HG02870 (cell line): Measurements from ENCODE around the gene PJA2.

Experiments used
- ATAC-seq: cut with Tn5 transposase; IDR thresholded peaks from one replicate; pipeline ENCODE4 v1.9.1; 2021; ENCODE audit warnings: mild to moderate bottlenecking, moderate library complexity; ENCODE audit not compliant: unreplicated experiment

PJA2 gene

DNA sequence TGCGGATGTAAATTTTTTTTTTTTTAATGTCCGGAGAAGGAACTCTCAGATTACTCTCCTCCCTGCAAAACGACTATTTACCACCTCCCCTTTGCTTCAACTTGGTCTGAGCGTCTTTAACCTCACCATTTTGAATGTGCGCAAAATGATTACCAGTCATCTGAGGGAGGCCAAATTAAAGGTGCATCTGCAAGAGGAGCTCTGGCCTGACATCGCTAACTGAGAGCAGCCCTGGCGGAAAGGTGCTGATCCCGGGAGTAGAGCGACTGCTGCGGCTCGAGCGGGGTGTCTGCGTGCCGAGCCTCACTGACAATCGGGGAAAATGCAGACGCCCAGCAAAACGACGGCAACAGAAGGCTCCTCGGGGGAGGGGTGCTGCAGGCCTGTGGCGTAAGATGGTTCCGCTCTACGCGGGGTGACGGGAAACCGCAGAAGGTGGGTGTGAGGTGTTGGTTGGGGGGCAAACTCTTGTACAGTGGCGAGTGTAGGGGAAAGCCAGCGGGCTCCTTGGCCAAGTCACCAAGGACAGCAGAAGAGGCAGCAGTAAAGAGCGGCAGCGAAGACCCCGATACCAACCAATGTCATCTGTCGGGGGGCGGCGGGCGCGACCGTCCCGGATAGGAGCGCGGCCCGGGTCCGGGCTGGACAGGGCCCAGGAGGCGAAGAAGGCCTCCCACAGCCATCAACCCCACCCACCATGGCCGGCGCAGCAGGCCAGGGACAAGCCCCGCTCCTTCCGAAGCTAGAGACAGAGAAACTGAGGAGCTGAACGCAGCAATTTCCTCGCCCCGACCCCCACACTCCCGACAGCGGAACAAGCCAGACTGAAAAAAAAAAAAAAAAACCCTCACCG, 557 bp downstream of the PJA2 start:
- ATAC-seq: peak; percentile 15

GRCh38 chr5:109407913-109408312, 1.9 kb downstream of the PJA2 start:
- ATAC-seq: no peak

DNA sequence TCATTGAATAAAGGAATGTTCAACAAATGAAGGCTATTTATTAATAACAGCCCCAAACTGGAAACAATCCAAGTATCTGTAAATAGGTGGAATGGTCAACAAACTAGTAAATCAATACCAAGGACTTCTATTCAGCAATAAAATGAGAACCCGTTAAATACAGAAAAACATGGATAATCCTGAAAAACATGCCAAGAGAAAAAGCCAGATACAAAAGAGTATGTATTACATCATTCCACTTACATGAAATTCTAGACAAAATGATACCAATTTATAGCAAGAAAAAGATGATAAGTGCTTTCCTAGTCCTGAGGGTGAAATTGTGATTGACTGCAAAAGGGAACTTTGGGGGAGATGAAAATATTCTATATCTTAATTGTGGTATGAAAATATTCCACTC, 3.1 kb downstream of the PJA2 start:
- ATAC-seq: no peak

DNA sequence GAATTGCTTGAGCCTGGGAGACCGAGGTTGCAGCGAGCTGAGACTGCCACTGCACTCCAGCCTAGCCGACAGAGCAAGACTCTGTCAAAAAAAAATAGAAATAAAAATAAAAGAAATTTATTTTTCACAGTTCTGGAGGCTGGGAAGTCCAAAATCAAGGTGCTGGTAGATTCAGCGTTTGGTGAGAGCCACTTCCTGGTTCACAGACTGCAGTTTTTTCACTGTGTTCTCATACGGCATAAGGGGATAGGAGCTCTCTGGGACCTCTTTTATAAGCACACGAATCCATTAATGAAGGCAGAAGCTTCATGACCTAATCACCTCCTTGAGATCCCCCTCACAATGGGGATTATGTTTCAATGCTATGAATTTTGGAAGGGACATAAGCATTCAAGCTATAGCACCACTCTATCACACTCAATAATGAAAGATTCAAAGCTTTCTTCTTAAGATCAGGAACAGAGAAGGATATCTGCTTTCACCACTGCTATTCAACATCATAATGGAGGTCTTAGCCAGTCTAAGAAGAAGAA, 5.3 kb downstream of the PJA2 start:
- no peak for ATAC-seq

DNA sequence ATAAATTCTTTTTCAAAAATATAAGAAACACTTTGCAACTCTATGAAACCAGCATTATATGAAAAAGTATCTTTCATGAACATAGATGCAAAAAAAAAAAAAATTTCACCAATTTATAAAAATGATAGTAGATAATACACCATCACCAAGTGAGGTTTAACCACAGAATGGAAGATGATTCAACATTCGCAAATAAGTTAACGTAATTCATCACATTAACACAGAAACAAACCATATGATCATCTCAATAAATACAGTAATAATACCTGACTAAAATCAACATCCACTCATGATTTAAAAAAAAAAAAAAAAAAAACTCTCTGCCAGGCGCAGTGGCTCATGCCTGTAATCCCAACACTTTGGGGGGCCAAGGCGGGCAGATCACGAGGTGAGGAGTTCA, 6.3 kb downstream of the PJA2 start:
- no peak for ATAC-seq

DNA sequence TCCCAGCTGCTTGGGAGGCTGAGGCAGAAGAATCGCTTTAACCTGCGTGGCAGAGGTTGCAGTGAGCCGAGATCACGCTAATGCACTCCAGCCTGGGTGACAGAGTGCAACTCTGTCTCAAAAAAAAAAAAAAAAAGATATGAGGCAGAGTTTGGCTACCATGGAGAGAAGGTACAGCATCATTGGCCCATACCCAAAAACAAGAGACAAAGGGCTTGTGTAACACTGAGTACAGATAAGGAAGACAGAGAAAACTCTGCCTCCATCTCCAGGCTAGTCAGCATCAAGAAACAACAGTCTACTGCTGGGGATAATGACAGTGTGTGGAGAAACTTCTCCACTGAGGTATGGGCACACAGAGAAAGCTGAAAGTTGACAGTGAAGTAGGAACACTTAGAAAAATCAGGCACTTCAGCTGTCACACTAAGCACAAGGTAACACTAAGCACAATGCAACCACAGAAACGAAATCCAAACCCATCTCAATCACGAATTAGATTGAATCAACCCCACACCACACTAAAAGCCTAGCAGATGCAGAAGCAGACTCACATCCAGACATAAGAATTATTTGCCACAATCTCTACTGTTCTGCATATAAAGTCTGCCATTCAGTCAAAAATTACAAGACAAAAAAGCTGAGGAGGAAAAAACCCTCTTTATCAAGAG, 10.5 kb downstream of the PJA2 start:
- no peak for ATAC-seq

DNA sequence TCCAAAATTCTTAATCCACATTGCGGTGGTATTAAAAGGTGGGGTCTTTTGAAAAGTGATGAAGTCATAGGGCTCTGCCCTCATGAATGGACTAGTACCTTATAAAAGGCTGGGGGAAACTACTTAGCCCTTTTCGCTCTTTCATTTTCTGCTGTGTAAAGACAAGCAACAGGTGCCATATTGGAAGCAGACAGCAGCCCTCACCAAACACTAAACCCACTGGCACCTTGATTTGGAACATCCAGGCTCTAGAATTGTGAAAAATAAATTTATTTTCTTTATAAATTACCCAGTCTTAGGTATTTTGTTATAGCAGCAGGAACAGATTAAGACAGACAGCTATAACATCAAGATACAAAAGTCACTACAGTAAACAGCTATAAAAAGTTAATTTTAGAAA, 12.8 kb downstream of the PJA2 start:
- ATAC-seq: no peak

GRCh38 chr5:109394806-109395205, 15.0 kb downstream of the PJA2 start:
- no peak for ATAC-seq

DNA sequence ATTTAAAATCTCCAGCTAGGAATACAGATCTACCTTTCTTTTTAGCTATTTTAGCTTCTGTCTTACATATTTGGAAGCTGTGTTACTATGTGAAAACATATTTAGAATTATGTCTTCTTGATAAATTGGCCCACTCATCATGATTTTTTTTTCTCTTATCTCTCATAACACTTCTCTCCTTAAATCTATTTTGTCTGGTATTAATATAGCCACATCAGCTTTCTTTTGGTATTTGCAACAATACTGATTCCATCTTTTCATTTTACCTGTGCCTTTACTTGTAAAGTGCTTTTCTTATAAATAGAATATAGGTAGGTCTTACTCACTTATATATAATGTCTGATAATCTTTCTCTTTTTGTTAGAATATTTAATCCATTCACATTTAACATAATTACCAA, 19.6 kb downstream of the PJA2 start:
- ATAC-seq: no peak

- no peak for ATAC-seq
Observed at GRCh38 chr5:109388407-109388806, 21.4 kb downstream of the PJA2 start.

DNA sequence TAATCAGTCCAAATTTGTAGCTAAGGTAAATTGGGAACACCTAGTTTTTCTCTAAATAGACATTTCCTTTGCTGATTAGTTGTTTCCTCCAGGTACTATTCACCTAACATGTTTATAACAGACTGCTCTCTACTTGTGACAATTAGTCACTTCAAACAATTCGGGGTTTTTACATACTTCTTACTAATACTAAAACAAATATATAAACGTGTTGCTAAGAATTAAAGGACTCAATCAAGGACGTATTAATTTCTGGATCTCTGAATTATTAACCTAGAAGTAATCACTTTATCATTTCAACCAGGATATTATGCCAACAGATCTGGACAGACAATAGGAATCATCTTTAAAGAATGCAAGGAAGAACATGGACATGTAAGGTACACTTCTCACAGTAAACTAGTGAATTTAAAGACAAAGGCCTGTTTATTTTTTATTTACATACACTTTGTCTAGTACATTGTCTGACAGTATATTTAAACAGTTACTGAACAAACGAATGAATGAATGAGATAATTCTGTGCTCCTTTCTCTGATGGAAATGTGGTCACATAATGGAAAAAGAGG, 22.3 kb downstream of the PJA2 start:
- no peak for ATAC-seq

DNA sequence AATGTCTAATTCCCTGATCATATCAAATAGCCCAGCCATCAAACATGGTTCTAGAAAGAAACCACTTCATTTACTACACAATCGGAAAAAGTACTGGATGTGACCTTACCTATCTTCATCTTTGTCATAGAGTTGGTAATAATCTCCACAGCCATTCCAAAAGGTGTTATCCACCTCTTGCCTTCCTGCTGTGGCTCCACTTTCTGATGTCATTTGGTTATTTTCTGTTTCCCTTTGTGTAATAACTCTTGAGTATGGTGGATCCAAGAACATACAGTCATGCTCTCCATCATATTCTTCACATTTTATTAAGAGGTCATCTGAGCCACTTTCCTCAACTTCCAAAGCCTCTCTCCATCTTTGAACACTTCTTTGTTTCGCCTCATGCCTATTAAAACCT, 31.7 kb downstream of the PJA2 start:
- no peak for ATAC-seq

DNA sequence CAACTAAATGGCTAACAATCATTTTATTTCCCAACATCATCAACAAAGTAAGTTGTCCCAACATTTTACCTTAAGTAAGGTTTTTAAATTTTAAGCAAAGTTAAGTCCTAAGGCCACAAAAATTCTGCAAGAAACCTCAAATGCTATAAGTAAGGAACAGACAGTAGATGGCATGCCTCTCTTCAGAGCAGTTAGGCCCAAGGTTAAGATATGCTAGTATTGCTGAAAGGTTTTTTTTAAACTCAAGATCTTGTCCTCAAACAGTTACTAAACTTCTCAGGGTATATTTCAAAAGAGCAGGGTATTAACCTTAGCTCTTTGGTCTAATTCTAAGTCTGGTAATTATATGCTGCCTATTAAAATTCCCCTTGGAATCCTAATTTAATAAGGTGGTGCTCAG, 35.1 kb downstream of the PJA2 start:
- no peak for ATAC-seq

GRCh38 chr5:109373932-109374331, 35.8 kb downstream of the PJA2 start:
- no peak for ATAC-seq

DNA sequence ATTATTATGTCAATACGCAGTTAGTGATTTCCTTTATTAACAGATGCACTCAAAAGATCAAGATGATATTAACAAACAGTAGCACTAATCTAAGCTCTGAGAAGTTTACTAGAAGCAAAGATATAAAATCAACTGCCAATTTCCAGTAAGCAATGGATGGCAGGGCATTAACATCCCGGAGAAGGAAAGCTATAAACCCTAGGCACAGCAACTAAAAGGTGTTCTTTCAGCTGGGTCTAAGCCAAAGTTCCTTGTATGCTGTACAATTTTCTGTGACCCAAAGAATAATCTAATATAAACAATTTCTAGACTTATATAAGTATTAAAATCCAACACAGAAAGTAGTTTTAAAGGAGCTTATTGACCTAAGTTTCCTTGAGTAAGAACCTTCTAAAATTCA, 39.4 kb downstream of the PJA2 start:
- ATAC-seq: no peak

DNA sequence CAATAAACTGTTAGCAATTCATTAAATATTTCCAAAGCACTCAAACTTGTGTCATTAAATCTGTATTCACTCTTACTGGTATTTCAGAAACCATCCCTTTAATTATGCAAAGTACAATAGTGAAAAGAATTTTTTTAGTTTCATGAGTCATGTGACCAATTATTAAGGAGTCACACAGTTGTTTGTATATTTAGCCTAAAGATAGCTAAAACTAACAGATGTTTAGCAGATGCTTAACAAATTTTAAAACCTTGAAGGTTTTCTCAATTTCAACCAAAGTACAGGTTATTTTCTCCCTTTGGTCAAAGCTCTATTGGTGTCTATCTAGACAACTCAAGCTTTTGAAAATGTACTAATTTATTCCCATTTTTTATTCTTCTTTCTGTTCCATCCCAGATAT, 44.1 kb downstream of the PJA2 start:
- ATAC-seq: no peak

GRCh38 chr5:109364977-109365376, 44.8 kb downstream of the PJA2 start:
- ATAC-seq: no peak

GRCh38 chr5:109359642-109360041, 50.1 kb downstream of the PJA2 start:
- no peak for ATAC-seq

DNA sequence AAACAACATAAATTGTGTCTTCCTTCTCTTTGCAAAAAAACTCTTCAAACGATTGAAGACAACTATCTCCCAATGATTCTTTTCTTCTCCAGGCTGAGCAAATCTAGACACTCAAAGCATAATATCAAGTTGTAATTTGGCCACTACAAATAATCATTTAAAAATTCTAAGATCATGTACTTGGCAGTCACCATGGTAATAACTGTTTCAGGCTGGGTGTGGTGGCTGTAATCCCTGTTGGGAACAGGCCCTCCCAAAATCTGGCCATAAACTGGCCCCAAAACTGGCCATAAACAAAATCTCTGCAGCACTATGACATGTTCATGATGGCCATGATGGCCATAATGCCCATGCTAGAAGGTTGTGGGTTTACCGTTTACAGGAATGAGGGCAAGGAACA, 52.0 kb downstream of the PJA2 start:
- ATAC-seq: no peak

DNA sequence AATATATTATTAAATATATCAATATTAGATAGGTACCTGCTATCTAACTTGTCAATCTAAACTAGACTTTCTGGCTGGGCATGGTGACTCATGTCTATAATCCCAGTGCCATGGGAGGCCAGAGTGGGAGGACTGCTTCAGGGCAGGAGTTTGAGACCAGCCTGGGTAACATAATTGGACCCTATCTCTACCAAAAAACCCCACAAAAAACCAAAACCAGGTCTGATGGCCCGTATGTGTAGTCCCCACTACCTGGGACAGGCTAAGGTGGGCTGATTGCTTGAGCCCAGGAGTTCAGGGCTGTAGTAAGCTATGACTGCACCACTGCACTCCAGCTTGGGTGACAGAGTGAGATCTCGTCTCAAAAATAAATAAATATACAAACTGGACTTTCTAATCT, 55.0 kb downstream of the PJA2 start:
- no peak for ATAC-seq

DNA sequence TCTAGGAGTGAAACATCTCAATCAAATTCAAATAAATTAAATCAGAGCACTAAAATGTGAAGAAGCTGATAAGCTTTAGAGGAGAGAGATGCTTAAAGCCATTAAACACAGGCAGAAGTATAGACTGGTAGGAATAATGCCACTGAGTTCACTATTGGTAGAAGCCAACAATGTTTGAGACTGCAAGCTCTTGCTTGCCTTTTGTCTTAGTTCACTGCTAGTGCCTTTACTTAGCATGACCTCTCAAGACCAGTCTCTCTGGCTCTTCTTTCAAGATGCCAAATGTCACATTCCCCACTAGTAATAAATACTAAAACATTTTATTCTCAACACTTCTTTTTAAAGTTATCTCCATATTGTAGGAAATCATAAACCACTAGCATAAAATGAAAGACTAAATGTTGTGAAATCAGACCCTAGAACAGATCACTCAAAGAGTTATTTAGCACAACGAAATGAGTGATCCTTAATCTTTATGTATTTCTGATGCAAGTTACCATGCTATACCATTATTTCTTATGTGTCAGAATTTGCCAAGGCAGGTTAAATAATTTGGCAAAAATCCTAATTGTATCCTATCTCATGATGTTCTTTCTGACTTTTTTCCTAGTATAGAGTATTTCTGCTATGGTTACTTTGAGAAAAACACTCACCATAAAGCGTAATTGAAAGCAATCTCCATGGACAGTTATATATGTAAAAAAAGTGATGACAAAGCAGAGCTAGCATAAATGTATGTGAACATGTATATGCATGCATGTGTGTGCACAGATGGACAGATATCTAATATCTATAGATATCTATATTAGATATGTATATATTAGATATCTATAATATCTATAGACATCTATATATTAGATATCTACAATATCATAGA, 57.5 kb downstream of the PJA2 start:
- no peak for ATAC-seq
